Measurements from ENCODE around the gene TSPEAR. TPM values are rescaled to one million over a fixed set of nuclear protein-coding genes. Genes with fewer than 3 reads are reported as not detected.

TSPEAR gene
- total RNA-seq, 2 donors from 2014 or later: 0.85 TPM; not detected in 1

GRCh38 chr21:44701541-44701940, 9.8 kb downstream of the TSPEAR start:
- WGBS: 25% methylated on average over 12 of the region's 12 CpGs
- DNase-seq (ENCODE audit: low spot score): no peak
- intact Hi-C loops (cut with DNase I): no loop called here
- H3K27ac ChIP-seq: no peak overlapping the region
- no peak for TF ChIP-seq CTCF (IDR thresholded peaks at IDR 0.05)
- TF ChIP-seq POLR2AphosphoS5 (IDR thresholded peaks at IDR 0.05): no peak
- no peak for TF ChIP-seq POLR2A (IDR thresholded peaks at IDR 0.05)
- no peaks in the 10 kb centered on the region for H3K36me3 ChIP-seq
- no peak overlapping the region for H3K4me3 ChIP-seq
- H3K4me1 ChIP-seq (replicated peaks): no peaks in the 10 kb centered on the region
- peaks cover 20% of the 10 kb centered on the region for H3K27me3 ChIP-seq (replicated peaks; ENCODE audit: insufficient read depth)
- no peaks in the 10 kb centered on the region for H3K9me3 ChIP-seq

GRCh38 chr21:44701023-44701400, 10.4 kb downstream of the TSPEAR start:
- intact Hi-C loops (cut with DNase I): no loop called here
- Histone ChIP-seq H3K27ac (no peak overlapping the region), H3K27me3 (replicated peaks; ENCODE audit: insufficient read depth) (peaks cover 15% of the 10 kb centered on the region), H3K4me1 (replicated peaks) (no peaks in the 10 kb centered on the region), H3K36me3 (no peaks in the 10 kb centered on the region), H3K4me3 (no peak overlapping the region), H3K9me3 (no peaks in the 10 kb centered on the region)
- TF ChIP-seq CTCF (IDR thresholded peaks at IDR 0.05) (no peak), POLR2A (IDR thresholded peaks at IDR 0.05) (no peak), POLR2AphosphoS5 (IDR thresholded peaks at IDR 0.05) (no peak)
- 70% methylated on average over 14 of the region's 14 CpGs for WGBS
- no peak for DNase-seq (ENCODE audit: low spot score)

GRCh38 chr21:44700101-44701022, 11.0 kb downstream of the TSPEAR start:
- peaks cover 14% of the 10 kb centered on the region for H3K27me3 ChIP-seq (replicated peaks; ENCODE audit: insufficient read depth)
- H3K27ac ChIP-seq: no peak overlapping the region
- H3K4me3 ChIP-seq: no peak overlapping the region
- intact Hi-C loops (cut with DNase I): no loop called here
- no peaks in the 10 kb centered on the region for H3K36me3 ChIP-seq
- H3K4me1 ChIP-seq (replicated peaks): no peaks in the 10 kb centered on the region
- no peak for DNase-seq (ENCODE audit: low spot score)
- H3K9me3 ChIP-seq: no peaks in the 10 kb centered on the region
- TF ChIP-seq CTCF (IDR thresholded peaks at IDR 0.05) (no peak), POLR2AphosphoS5 (IDR thresholded peaks at IDR 0.05) (no peak), POLR2A (IDR thresholded peaks at IDR 0.05) (no peak)
- 55% methylated on average over 21 of the region's 21 CpGs for whole genome bisulfite sequencing

- TF ChIP-seq POLR2AphosphoS5 (IDR thresholded peaks at IDR 0.05) (no peak), POLR2A (IDR thresholded peaks at IDR 0.05) (no peak), CTCF (IDR thresholded peaks at IDR 0.05) (no peak)
- H3K27me3 ChIP-seq (replicated peaks; ENCODE audit: insufficient read depth): peaks cover 14% of the 10 kb centered on the region
- no peak for DNase-seq (ENCODE audit: low spot score)
- 63% methylated on average over 17 of the region's 17 CpGs for WGBS
- intact Hi-C loops (cut with DNase I): no loop called here
- no peaks in the 10 kb centered on the region for H3K4me1 ChIP-seq (replicated peaks)
- no peaks in the 10 kb centered on the region for H3K9me3 ChIP-seq
- no peak overlapping the region for H3K27ac ChIP-seq
- no peak overlapping the region for H3K4me3 ChIP-seq
- no peaks in the 10 kb centered on the region for H3K36me3 ChIP-seq
Measured at GRCh38 chr21:44699502-44700001, 11.8 kb downstream of the TSPEAR start.

Data from prostate gland (tissue), 2 donors.